ENCODE data around the gene SEMA7A. TPM values are rescaled to one million over a fixed set of nuclear protein-coding genes. Genes with fewer than 3 reads are reported as not detected.

SEMA7A gene, protein sequence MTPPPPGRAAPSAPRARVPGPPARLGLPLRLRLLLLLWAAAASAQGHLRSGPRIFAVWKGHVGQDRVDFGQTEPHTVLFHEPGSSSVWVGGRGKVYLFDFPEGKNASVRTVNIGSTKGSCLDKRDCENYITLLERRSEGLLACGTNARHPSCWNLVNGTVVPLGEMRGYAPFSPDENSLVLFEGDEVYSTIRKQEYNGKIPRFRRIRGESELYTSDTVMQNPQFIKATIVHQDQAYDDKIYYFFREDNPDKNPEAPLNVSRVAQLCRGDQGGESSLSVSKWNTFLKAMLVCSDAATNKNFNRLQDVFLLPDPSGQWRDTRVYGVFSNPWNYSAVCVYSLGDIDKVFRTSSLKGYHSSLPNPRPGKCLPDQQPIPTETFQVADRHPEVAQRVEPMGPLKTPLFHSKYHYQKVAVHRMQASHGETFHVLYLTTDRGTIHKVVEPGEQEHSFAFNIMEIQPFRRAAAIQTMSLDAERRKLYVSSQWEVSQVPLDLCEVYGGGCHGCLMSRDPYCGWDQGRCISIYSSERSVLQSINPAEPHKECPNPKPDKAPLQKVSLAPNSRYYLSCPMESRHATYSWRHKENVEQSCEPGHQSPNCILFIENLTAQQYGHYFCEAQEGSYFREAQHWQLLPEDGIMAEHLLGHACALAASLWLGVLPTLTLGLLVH
- 14.0 and 20.9 TPM in 2 replicates for total RNA-seq

DNA sequence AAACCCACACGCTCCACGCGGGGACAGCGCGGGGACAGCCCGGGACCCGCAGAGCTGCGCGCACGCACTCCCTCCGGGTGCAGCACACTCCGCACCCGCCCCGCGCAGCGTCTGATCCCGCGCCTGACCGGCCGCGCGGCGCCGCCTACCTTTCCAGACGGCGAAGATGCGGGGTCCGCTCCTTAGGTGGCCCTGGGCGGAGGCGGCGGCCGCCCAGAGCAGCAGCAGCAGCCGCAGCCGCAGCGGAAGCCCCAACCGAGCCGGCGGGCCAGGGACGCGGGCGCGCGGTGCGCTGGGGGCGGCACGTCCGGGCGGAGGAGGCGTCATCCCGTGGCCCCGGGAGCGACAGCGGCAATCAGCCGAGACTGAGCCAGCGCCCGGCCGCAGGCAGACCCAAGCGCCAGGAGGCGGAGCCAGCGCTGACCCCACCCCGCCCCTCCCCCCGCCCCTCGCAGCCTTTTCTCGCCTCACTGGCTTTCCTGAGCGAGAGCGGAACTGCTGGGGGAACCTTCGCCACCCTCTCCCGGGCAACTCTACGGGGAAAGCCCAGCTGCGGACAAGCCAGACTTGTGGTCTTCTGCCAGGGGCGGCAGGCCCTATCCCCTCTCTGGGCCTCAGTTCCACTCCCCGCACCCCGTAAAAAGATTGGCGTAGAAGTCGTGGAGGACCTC is at the start of gene SEMA7A:
Gene SEMA7A (minus strand): TSS at position 367 of the 671 bp plus-strand sequence. CDS start 40 bp downstream, at position 327.

DNA sequence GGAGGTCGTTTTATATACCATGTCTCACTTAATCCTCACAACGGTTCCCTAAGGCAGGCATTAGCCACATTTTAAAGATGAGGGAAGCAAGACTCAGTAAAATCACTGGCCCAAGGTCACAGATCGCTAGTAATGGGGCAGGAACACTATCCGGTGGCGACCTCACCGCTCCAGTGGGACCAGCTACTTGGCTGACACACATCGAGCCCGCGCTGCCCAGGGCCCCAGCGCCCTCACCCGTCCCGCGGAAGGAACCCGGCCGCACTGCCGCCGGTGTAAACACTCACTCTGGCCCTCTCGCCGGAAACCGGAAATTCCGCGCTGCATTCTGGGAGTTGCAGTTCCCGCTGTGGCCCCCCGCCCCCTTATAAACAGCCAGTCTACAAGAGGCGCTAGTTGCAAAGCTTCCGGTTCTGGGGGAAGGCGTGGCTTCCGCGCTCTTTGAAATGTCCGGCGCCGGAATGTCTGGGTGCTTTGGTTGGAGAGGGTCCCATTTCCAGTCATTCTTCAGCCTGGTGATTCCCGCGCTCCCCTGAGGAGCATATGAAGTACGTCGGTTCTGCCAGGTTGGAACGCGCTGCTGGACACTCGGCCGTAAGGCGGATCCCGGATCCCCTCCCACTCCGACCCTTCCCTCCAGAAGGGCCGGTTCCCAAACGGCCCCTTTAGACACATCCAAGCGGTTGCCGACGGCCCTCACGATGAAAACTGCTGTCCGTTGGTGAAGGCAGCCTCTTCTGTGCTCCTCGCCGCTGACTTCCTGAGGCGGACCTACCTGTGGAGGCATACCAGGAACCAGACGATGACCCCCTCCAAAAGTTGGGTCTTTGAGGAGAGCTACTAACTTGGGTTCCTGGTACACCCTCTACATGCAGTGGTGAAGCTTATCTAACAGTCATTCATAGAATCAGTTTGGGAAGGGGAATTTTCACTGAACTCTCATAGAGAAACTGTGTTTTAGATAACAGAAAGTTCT is 27.4 kb upstream of the SEMA7A start, which contains the start of gene UBL7:
Gene UBL7 (minus strand): TSS at position 290 of the 976 bp plus-strand sequence. CDS start 2,293 bp downstream, outside the sequence.

DNA sequence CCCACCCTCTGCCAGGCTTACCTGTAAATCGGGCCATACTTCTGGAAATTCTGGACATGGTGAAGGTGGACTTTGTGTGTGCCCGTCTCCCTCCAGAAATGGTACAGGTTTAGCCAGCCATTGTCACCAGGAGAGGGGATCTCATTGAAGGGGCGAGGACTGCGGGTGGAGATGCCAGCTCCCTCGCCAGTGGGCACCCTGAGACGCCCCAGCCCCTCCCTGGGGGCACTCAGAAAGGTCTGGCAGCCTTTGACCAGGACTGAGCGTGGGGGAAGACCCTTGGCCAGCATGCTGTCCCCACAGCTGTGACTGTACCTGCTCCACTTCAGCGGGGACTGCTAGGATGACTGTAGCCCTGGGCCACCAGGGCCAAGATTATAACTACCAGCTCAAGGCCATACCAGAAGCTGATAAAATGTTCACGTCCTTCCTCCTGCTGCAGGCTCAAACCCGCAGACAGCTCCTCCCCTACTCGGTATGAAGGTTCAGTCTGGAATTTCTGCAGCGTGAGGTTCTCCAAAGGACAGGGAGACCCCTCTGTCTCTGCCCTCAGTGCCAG is 66.4 kb downstream of the SEMA7A start, which contains the start of gene CYP11A1:
Gene CYP11A1 (minus strand): TSS at position 351 of the 559 bp plus-strand sequence. CDS start 61 bp downstream, at position 290.

Other genes starting within 250 kb of the SEMA7A start
- gene STRA6, start 231.2 kb downstream of the SEMA7A start, total RNA-seq: 0.34 and 3.5 TPM in 2 replicates
- 0.50 TPM in 1 of 2 replicates, not detected in the other for gene CCDC33, start 197.6 kb downstream of the SEMA7A start, total RNA-seq
- gene CYP11A1, start 66.3 kb downstream of the SEMA7A start, total RNA-seq: under 0.01 and 0.07 TPM in 2 replicates
- 26.7 and 26.8 TPM in 2 replicates for gene UBL7, start 27.2 kb upstream of the SEMA7A start, total RNA-seq
- 5.5 and 8.6 TPM in 2 replicates for gene ARID3B, start 107.3 kb upstream of the SEMA7A start, total RNA-seq
- gene CLK3, start 181.9 kb upstream of the SEMA7A start, total RNA-seq: 49.2 and 55.3 TPM in 2 replicates

Data from nasal cavity respiratory epithelium epithelial cell of viscerocranial mucosa (primary cell).